Neuronal stem cell (in vitro differentiated cells): ENCODE data around the gene KCNQ1.

Experiments
- DNase-seq: peaks from one replicate; pipeline ENCODE4 v3.0.0-alpha.2; 2013; ENCODE audit warnings: low spot score
- H2AFZ ChIP-seq: one replicate; pipeline ENCODE4 v1.6.1; 2013; ENCODE audit warnings: mild to moderate bottlenecking, low read length, inconsistent platforms
- H2AK5ac ChIP-seq: 2 replicates; pipeline ENCODE4 v1.6.1; 2013; ENCODE audit warnings: low read depth, mild to moderate bottlenecking, inconsistent platforms, low read length, moderate library complexity, mixed read lengths
- H2BK120ac ChIP-seq: 2 replicates; pipeline ENCODE4 v1.6.1; 2013; ENCODE audit warnings: low read depth, mild to moderate bottlenecking, inconsistent platforms, low read length, moderate library complexity, mixed read lengths
- H2BK12ac ChIP-seq: one replicate; pipeline ENCODE4 v1.6.1; 2013; ENCODE audit warnings: low read length, inconsistent platforms
- H2BK15ac ChIP-seq: 2 replicates; pipeline ENCODE4 v1.6.1; 2013; ENCODE audit warnings: mild to moderate bottlenecking, low read length, inconsistent platforms, mixed read lengths
- H2BK5ac ChIP-seq: one replicate; pipeline ENCODE4 v1.6.1; 2013; ENCODE audit warnings: inconsistent platforms, mild to moderate bottlenecking, low read length, moderate library complexity
- H3K14ac ChIP-seq: one replicate; pipeline ENCODE4 v1.6.1; 2013; ENCODE audit warnings: low read length, inconsistent platforms
- H3K18ac ChIP-seq: 2 replicates; pipeline ENCODE4 v1.6.1; 2013; ENCODE audit warnings: low read length, inconsistent platforms
- H3K23ac ChIP-seq: 2 replicates; pipeline ENCODE4 v1.6.1; 2013; ENCODE audit warnings: low read depth, mild to moderate bottlenecking, mixed read lengths, low read length, inconsistent platforms; ENCODE audit not compliant: poor library complexity
- H3K27ac ChIP-seq: replicated peaks from 3 replicates; pipeline ENCODE4 v1.5.1; 2013; ENCODE audit warnings: low read length, inconsistent platforms
- H3K27me3 ChIP-seq, 3 experiments: 2 replicates each; pipeline ENCODE4 v1.6.1; 2013; ENCODE audit warnings: low read length in 3 of 3, mild to moderate bottlenecking in 2 of 3, inconsistent platforms in 1 of 3, low read depth in 1 of 3, mixed read lengths in 1 of 3, moderate library complexity in 1 of 3; ENCODE audit not compliant: control insufficient read depth in 3 of 3, insufficient read depth in 3 of 3
- H3K36me3 ChIP-seq, 2 donors: replicated peaks in 1 of 2; 2 replicates each; pipeline ENCODE4 v1.6.1; 2013; ENCODE audit warnings: low read length in 2 of 2; ENCODE audit not compliant: control insufficient read depth in 2 of 2, insufficient read depth in 2 of 2
- H3K4ac ChIP-seq: 2 replicates; pipeline ENCODE4 v1.6.1; 2013; ENCODE audit warnings: inconsistent platforms, mild to moderate bottlenecking, low read length, moderate library complexity
- H3K4me1 ChIP-seq, 2 donors: 1 replicate in 1 of 2; 2 replicates in 1 of 2; pipeline ENCODE4 v1.6.1; 2013; ENCODE audit warnings: low read length in 2 of 2, low read depth in 1 of 2; ENCODE audit not compliant: control insufficient read depth in 2 of 2, insufficient read depth in 1 of 2
- H3K4me2 ChIP-seq: one replicate; pipeline ENCODE4 v1.6.1; 2013; ENCODE audit warnings: mild to moderate bottlenecking, low read length, inconsistent platforms; ENCODE audit not compliant: insufficient read depth, poor library complexity, severe bottlenecking
- H3K4me3 ChIP-seq, 2 donors: 2 replicates each; pipeline ENCODE4 v1.5.1; 2013; ENCODE audit warnings: low read length in 2 of 2, mild to moderate bottlenecking in 2 of 2, inconsistent platforms in 1 of 2, moderate library complexity in 1 of 2
- H3K79me1 ChIP-seq: one replicate; pipeline ENCODE4 v1.6.1; 2013; ENCODE audit warnings: low read depth, mild to moderate bottlenecking, inconsistent platforms, low read length, moderate library complexity
- H3K9ac ChIP-seq: one replicate; pipeline ENCODE4 v1.6.1; 2013; ENCODE audit warnings: mild to moderate bottlenecking, low read depth, low read length, inconsistent platforms; ENCODE audit not compliant: poor library complexity
- H3K9me3 ChIP-seq, 2 donors: replicated peaks in 1 of 2; 2 replicates each; pipeline versions ENCODE3 to v1.6.1; 2013; ENCODE audit warnings: low read length in 2 of 2, mild to moderate bottlenecking in 2 of 2, inconsistent platforms in 1 of 2, low read depth in 1 of 2, mixed read lengths in 1 of 2, moderate library complexity in 1 of 2; ENCODE audit not compliant: control insufficient read depth in 2 of 2, insufficient read depth in 1 of 2
- H4K8ac ChIP-seq: one replicate; pipeline ENCODE4 v1.6.1; 2013; ENCODE audit warnings: low read depth, mild to moderate bottlenecking, inconsistent platforms, low read length, moderate library complexity
- H4K91ac ChIP-seq: one replicate; pipeline ENCODE4 v1.6.1; 2013; ENCODE audit warnings: low read length, low read depth, mild to moderate bottlenecking, inconsistent platforms; ENCODE audit not compliant: poor library complexity
- WGBS, 2 donors: extraction: QIAGEN DNeasy Blood & Tissue Kit; methylation state at CpG; one replicate each; pipeline ENCODE4 v1.1.7; 2013; ENCODE audit warnings: missing lambda C conversion rate in 2 of 2, mixed read lengths in 1 of 2; ENCODE audit not compliant: insufficient read length in 2 of 2, insufficient replicate concordance in 1 of 2; ENCODE audit errors: extremely low coverage in 2 of 2; 5-methylcytosine and 5-hydroxymethylcytosine counted together

The KCNQ1 gene

GRCh38 chr11:2799881-2800654, 355.3 kb downstream of the KCNQ1 start:
- Histone ChIP-seq H3K4me2 (no peak overlapping the region), H3K27me3 (peaks cover 0 to 15% (median 0%) of the 10 kb centered on the region in 3 experiments), H3K23ac (no peak overlapping the region), H3K9ac (no peak overlapping the region), H2BK15ac (no peak overlapping the region), H3K4me1 (peaks cover 0 to 10% of the 10 kb centered on the region in 2 donors), H4K8ac (no peak overlapping the region), H3K18ac (peak overlapping the region; percentile 7), H4K91ac (no peak overlapping the region), H3K79me1 (peaks cover 1% of the 10 kb centered on the region), H3K27ac (no peak overlapping the region), H3K4ac (no peak overlapping the region), H3K4me3 (no peak overlapping the region), H2AFZ (no peak overlapping the region), H3K14ac (no peak overlapping the region), H2BK12ac (no peak overlapping the region), H2AK5ac (peak overlapping the region; percentile 23), H3K9me3 (peaks cover 3% of the 10 kb centered on the region in 2 donors), H2BK120ac (peak overlapping the region; percentile 61), H2BK5ac (no peak overlapping the region), H3K36me3 (no peaks in the 10 kb centered on the region)
- DNase-seq, result no peak
- WGBS, 2 donors, result no CpG with 5 or more reads among the region's 15 CpGs

- Histone ChIP-seq H4K8ac (no peak overlapping the region), H2BK12ac (no peak overlapping the region), H3K4ac (no peak overlapping the region), H3K18ac (peak overlapping the region; percentile 85), H3K23ac (peak overlapping the region; percentile 18), H3K36me3 (no peaks in the 10 kb centered on the region), H2BK15ac (no peak overlapping the region), H3K27me3 (peaks cover 0 to 15% (median 0%) of the 10 kb centered on the region in 3 experiments), H3K4me3 (no peak overlapping the region), H3K14ac (peak overlapping the region; percentile 87), H3K4me1 (peaks cover 3 to 15% of the 10 kb centered on the region in 2 donors), H2BK5ac (peak overlapping the region; percentile 35), H3K4me2 (no peak overlapping the region), H2AK5ac (peak overlapping the region; percentile 84), H2AFZ (no peak overlapping the region), H4K91ac (no peak overlapping the region), H3K9me3 (peaks cover 3% of the 10 kb centered on the region in 2 donors), H2BK120ac (peak overlapping the region; percentile 61), H3K9ac (no peak overlapping the region), H3K27ac (no peak overlapping the region), H3K79me1 (peaks cover 1% of the 10 kb centered on the region)
- no CpG with 5 or more reads among the region's 12 CpGs for WGBS, 2 donors
- DNase-seq, result no peak
Measured at GRCh38 chr11:2800655-2801531, 356.1 kb downstream of the KCNQ1 start.

- no peak overlapping the region for H2BK5ac ChIP-seq
- H3K9ac ChIP-seq, result peak overlapping the region; percentile 63
- H3K4ac ChIP-seq, result peak overlapping the region; percentile 55
- peak overlapping the region; percentile 84 for H2AK5ac ChIP-seq
- H3K27ac ChIP-seq, result no peak overlapping the region
- H2AFZ ChIP-seq, result no peak overlapping the region
- H3K9me3 ChIP-seq, result peaks cover 3% of the 10 kb centered on the region in 2 donors
- DNase-seq, result no peak
- H3K79me1 ChIP-seq, result peaks cover 1% of the 10 kb centered on the region
- no peak overlapping the region for H4K91ac ChIP-seq
- no CpG with 5 or more reads among the region's 22 CpGs for WGBS, 2 donors
- peaks cover 9 to 24% of the 10 kb centered on the region in 2 donors for H3K4me1 ChIP-seq
- H3K4me3 ChIP-seq, result peak overlapping the region in 1 of 2 donors; percentile 16
- H2BK120ac ChIP-seq, result no peak overlapping the region
- H3K14ac ChIP-seq, result no peak overlapping the region
- H3K18ac ChIP-seq, result peak overlapping the region; percentile 66
- no peaks in the 10 kb centered on the region for H3K36me3 ChIP-seq
- peak overlapping the region; percentile 64 for H2BK12ac ChIP-seq
- H3K27me3 ChIP-seq, result peaks cover 0 to 9% (median 0%) of the 10 kb centered on the region in 3 experiments
- no peak overlapping the region for H4K8ac ChIP-seq
- H2BK15ac ChIP-seq, result peak overlapping the region; percentile 43
- H3K4me2 ChIP-seq, result no peak overlapping the region
- H3K23ac ChIP-seq, result peak overlapping the region; percentile 57
Measured at GRCh38 chr11:2801711-2802388, 357.0 kb downstream of the KCNQ1 start.
